NCI-H1105 treated with DMSO at 0.1 percent for 48 hours (cell line): Measurements from ENCODE around the gene SLC6A20.
"Not testable (repeated sequence)": the region's sequence is repeated elsewhere in the genome, so short reads cannot be mapped to it uniquely, and the experiment has no call there.

ENCODE experiments used
- DNase-seq: peaks from one replicate; lab custom pipeline; 2025; lab: John Stamatoyannopoulos, UW

The SLC6A20 gene

DNA sequence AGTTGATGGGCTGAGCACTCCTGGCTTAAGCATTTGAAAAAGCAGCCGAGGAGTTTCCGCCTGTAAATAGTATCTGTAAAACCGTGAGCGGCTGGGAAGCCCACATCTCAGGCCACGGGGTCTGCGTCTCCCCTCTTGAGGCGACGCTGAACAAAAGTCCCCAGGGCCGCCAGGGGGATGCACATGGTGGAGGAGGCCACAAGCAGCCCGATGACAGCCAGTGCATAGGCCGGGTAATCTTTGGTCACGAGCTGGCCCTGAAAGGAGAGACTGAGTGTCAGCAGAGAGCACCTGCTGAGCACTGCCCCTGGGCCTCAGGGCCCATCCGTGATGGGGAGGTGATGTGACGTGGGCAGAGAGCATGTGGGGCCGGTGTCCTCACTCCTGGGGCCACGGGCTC is 37.5 kb downstream of the SLC6A20 start:
- no peak for DNase-seq

DNA sequence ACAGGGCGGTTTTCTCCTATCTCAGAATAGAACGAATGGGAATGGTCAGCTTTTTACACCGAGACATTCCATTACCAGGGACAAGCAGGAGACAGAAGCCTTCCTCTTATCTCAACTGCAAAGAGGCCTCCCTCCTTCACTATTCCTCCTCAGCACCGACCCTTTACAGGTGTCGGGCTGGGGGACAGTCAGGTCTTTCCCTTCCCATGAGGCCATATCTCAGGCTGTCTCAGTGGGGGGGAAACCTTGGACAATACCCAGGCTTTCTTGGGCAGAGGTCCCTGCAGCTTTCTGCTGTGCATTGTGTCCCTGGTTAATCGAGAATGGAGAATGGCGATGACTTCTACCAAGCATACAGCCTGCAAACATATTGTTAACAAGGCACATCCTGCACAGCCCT is 39.2 kb downstream of the SLC6A20 start:
- not testable (repeated sequence) for DNase-seq

DNA sequence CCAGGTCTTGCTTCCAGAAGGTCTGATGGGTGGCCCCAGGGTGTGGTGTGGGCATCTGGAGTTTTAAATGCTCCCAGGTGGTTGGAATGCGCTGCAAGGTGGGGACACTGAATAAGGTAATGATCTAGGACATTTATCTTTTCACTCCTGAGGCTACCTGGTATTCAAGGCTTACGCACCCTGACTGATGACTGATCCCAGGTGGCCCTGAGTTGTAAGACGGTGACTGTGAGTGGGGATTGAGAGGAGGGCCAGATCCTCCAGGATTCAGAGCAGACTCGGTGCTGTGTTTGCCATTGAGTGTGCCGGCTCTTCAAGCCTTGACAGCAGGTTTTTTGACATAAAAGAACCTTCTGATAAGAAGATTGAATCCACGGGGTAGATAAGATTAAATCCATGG is 40.3 kb downstream of the SLC6A20 start:
- DNase-seq, result no peak

DNA sequence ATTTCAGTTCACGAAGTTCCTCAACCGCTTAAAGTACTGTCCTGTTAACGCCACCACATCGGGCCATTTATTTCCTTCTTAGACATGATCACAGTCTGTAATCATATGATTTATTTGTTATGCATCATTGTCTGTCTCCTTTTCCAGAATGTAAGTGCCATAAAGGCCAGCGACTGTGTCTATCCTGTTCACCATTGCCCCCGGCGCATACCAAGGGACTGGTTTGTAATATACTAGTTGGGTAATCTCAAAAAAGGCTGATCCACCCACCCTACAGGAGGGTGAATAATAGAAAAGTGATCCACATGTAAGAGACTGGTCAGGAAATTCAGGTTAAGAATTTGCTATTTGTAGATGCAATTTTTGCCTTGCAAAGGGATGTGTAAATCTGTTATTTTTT is 41.9 kb downstream of the SLC6A20 start:
- DNase-seq, result no peak

DNA sequence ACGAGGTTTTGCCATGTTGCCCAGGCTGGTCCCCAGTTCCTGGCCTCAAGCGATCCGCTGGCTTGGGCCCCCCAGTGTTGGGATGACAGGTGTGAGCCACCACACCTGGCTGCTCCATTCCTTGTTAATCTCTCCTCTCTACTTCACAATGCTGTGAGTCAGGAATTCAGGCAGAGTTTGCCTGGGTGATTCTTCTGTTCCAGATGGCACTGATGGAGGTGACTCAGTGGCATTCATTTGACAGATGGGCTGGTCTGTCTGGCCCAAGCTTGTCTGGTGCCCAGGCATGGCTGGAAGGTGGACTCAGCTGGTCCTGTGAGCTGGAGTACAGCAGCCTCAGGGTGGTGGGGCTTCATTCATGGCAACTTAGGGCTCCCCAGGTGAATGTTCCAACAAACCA is 43.2 kb downstream of the SLC6A20 start:
- no peak for DNase-seq

DNA sequence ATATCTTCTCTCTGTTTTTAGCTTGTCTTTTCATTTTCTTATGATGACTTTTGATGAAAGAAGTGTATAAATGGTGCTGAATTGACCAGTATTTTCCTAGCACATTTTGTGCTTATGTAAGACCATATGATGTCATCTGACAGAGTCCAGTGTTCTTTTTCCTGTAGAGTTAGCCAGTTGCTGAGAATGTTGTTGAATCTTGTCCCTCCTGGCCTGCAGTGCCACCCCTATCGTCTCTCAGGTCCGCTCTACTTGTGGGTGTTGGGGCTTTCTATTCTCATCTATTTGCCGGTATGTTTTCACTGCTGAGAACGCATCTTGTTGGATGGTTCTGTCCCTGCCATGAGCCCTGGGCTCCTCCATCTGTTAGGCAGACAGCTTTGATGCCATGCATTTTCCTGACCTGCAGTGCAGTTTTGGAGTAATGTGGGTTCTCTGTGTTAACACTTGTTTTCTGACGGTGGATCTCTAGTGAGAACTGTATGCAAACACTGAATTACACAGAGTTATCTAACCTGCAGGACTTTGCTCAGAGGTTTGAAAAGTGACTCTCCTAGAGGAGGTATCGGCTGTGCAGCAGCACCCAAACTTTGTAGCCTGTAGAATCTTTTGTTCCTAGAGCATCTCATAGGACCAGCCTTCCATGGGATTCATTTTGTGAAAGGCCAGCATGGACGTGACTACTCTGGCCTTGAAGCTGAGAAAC is 44.6 kb downstream of the SLC6A20 start:
- no peak for DNase-seq

DNA sequence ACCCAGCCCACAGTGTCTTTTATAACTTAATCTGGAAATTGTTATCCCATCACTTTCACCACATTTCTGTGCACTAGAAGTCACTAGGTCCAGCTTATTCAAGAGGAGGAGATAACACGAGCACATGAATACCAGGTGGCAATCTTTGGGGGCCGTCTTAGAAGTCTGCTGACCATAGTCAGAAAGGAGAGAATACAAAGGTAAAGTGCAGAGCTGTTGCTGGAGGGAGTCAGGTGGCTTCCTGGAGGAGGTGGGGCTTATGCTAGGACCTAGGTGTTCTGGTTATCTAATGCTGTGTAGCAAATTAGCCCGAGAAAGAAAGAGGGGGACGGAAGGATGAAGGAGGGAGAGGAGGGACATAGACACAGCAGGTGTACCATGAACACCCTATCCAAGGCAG is 46.5 kb downstream of the SLC6A20 start:
- no peak for DNase-seq

DNA sequence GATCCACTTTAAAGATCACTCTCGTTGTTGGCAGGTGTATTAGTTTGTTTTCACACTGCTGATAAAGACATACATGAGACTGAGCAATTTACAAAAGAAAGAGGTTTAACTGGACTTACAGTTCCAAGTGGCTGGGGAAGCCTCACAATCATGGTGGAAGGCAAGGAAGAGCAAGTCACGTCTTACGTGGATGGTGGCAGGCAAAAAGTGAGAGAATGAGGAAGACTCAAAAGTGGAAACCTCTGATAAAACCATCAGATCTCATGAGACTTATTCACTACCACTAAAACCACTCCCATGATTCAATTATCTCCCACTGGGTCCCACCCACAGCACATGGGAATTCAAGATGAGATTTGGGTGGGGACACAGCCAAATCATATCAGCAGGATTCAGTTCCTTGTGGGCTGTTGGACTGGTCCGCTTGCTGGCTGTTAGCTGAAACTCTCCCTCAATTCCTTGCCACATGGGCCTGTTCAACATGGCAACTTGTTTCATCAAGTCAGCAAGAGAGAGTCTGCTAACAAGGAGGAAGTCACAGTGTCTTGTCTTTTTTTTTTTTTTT is 47.2 kb downstream of the SLC6A20 start:
- not testable (repeated sequence) for DNase-seq

DNA sequence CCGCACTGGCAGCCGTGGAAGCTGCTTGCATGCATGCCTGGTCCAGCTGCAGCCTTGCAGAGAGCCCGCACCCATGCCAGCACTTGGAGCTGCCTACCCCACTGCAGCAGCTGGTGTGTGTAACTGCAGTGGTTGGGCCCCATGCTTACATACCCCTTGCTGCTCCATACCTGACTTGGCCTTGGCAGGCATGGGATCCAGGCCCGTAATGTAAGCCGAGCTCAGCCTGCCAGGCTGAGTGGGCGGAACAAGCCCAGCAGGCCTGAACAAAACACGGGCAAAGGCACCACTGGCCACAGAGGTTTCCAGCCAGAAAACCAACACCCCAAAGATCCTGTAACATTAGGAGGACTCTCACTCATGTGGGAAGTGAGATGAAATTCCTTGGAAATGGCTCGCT is 48.3 kb downstream of the SLC6A20 start:
- no peak for DNase-seq

DNA sequence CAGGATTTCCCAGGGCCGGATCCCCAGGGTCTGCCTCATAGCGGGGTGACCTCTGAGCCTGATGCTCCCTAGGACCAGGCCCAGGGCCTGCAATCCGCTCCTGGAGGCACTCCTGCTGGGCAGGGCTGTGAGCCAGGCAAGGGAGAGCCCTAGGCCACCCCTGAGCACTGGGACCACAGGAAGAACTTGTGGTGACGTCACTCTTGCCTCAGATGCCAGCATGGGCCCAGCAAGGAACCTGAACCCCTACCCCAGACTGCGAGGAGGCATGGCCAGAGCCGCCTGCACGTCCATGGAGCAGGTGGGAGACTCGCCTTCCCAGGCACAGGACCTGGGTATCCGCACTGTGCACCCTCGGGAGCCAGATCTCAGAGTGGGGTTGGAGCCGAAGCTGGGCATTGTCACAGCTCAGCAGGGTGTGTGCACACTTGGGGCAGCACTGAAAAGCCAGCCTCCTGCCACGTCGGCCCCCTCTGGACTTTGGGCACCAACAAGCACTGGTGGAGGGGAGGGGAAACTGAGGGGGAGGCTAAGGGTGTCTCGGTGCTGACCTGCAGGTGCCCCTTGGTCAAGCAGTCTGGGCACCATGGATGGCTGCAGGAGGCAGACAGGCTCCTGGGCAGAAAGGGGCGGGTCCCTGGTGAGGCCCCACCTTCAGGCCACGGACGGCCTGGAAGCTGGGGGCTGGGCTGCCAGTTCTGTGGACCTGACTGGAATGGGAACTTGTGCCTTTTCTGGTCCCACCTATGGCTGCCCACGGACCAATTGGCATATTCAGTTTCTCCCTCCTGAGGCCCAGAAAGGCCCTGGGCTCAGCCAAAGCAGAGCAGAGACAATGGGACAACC is 49.3 kb downstream of the SLC6A20 start:
- no peak for DNase-seq

DNA sequence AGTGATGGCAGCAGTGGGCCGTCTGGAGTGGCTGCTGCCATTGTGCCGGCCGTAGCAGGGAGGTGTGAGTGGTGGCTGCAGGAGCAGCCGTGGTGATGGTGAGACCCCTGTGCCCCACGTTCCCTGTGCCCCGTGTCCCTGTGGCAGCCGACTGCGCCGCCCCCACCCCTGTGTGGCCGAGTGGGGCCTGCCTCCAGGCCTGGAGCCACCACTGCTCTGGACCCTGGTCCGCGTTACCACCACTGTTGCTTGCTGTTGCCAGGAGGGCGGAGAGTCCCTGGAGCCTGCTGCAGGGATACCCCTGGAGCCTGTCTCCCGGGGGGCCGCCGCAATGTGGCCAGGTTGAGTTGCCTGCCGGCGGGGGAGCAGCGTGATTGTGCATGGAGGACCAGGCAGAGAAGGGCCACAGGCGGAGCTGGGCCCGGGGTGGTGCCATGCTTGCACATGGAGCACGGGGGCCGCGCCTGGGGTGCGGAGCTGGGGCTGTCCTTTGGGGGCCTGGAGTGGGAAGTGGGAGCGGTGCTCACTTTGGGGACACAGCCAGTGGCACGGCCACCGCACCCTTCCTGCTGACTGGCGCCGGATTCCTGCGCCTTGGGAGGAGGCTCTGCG is 50.1 kb downstream of the SLC6A20 start:
- no peak for DNase-seq

DNA sequence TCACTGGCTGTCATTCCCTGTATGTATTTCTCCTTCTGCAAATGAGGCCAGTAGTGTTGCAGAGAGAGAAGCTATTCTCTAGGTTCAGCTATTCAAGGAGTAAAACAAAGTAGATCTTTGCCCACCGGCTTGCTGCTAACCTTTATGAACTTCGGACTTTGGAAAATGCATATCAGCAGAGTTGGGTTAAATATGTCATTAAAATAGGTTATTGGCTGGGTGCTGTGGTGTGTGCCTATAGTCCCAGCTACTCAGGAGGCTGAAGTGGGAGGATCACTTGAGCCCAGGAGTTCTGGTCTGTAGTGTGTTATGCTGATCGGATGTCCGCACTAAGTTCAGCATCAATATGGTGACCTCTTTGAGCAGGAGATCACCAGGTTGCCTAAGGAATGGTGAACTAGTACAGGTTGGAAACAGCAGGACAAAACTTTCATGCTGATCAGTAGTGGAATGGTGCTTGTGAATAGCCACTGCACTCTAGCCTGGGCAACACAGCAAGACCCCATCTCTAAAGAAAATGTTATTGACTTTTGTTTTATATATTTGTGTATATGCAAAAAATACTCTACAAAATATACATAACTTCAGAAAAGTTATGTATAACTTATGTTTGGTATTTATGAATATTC is 53.8 kb downstream of the SLC6A20 start:
- DNase-seq, result no peak

DNA sequence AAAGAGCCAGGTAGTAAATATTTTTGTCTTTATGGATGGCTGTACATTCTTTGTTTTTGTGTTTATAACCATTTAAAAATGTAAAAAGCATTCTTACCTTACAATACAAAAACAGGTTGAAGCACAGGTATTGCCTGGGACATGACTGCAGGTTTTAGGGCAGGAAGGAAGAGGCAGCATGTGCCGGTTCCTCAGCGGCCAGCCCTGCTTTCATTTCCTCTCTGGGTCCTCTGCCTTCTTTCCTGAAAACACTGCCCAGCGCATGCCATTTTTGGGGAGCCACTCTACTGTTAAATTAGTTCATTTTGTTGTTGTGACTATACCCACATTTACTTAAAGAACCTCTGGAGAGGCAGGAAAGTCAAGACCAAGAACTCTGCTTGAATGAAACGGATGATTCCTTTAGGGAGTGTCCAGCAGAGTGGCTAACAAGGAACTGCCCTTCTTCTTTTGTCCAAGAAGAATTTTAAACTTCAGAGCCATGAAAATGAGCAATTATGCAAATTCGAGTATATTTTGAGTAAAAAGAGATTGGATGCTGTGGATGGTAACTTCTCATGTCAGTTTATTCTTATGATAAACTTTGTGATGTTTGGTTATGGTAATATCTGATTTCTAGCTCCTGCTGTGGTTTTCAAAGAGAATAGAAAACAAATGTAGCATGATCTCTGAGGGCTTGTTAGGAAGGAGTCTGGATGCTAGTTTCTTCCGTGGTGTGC is 54.4 kb downstream of the SLC6A20 start:
- DNase-seq, result no peak

DNA sequence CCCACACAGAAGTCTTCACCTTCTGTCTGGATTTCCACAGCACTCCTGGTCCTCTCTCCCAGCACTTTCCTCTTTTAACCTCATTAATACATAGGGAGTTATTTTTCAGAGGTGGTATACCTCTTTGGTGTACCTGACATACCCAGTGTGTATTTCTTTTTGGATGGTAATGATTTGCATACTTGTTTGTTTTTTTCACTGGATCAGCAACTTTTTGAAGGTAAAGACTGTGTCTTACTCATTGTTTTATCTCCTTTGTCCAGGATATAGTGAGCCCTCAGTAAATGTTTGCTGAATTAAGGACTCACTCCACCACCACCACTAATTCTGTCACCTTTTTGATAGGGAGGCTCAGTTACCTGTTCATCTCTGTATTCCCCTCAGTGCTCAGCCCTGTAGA is 55.1 kb downstream of the SLC6A20 start:
- no peak for DNase-seq

DNA sequence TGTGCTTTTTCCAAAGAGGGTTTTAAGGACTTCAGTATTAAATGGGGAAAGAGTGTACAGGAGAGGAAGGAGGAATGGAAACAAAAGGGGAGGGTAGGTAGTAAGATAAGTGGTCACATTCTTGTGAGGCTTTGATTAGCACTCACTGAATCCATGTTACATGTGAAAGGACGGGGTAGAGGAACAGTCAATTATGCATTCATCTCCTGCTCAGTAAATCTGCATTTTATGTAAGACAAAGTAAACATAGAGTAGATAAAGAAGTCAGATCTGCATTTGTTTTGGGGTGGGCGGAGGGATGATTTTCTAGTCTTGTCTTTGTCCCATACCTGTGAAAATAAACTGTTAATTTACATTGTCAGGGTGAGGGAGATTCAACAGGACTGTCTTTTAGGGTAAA is 56.3 kb downstream of the SLC6A20 start:
- DNase-seq, result no peak

DNA sequence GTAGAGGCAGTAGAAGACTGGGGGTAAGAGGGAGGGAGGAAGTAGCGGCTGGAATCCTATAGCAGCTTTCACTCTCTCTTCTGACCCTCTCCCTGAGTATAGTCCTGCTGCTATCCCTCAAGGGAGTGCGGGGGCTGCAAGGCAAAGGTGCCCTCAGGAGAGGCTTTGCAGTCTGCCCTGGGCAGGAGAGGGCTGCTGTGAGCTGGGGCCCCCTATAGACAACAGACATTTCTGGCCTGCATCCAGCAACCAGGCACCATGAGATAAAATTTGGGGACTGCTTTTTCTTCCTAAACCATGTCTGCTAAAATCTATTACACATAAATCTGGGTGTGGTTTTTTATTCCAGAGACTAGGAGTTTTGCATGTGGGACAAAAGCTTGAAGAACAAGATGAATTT is 59.1 kb downstream of the SLC6A20 start:
- no peak for DNase-seq

DNA sequence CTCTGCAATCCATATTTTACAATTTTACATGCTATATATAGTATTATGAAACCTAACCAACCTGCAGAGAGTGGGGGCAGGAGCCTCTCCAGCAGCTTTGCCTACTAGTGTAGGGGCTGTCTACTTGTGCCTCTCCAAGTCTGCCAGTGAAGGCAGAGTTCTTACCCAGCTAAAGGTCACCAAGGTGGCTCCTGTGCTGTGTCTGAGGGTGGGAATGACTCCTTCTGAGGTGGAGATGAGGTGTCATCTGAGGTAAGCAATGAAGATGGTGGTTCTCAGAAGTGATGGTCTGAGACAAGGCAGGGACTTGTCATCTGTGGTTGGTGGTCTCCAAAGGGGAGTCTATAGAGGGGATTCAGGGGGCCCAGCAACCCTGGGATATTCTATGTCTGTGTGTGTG is 59.6 kb downstream of the SLC6A20 start:
- DNase-seq, result no peak

DNA sequence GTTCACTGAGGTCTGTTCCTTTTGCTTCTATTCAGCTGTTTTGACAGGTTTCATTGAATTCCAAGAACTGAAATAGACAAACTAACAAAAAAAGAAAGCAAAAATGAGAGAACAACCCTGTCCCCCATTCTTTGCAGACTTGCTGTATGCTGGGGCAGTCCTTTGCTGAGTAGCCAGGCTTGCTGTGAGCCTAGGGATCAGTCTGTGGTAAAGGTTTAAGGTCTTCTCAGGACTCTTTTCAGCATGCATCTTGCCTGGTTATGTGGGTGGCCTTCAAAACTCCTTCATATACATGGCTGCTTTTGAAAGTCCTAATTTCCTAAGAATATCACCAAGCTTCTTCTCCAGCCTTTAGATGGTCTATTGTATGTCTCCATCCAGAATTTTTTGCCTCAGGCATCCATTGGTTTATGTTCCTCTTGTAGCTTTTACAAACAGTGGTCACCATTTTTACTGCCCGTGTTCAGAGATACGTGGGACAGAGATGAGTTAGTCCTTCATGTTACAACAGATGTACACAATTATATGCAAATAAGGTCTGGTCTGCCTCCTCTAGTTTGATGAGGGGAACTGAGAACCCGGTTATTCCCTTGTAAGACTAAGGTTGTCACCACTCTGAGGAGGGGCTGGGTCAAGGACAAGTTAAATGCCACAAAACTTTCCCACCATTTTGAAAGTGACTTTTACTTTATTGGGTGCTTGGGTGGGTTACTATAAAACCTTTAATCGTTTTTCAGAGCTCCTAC is 65.8 kb downstream of the SLC6A20 start:
- DNase-seq, result no peak

DNA sequence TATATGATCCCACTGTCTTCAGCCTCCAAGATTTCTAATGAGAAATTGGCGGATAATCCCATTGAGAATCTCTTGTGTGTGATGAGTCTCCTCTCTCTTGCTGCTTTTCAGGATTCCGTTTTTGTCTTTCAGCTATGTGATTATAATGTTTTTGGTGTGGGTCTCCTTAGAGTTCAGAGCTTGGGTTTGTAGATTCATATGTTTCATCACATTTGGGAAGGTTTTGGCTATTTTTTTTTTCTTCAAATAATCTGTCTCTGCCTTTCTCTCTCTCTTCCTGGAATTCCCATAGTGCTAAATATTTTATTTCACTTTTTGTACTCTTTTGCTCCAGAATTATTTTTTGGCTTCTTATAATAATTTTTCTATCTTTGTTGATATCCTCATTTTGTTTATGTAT is 66.7 kb downstream of the SLC6A20 start:
- no peak for DNase-seq

DNA sequence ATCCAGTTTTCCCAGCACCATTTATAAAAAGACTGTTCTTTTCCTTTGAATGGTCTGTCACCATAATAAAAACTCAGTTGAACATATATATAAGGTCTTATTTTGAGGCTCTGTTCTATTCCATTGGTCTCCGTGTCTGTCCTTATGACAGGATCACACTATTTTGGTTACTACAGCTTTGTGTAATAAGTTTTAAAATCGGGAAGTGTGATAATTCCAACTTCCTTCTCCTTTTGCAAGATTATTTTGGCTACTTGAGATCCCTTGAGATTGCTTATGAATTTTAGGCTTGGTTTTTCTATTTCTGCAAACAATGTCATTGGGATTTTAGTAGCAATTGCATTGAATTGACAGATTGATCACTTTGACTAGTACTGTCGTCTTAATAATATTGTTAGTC is 71.4 kb downstream of the SLC6A20 start:
- no peak for DNase-seq
